Kidney capillary endothelial cell (primary cell): ENCODE results near the gene SGMS1.
"Not testable (repeated sequence)": the region's sequence is repeated elsewhere in the genome, so short reads cannot be mapped to it uniquely, and the experiment has no call there.

ENCODE experiments used
- DNase-seq: peaks from one replicate; pipeline ENCODE4 v3.0.0-alpha.2; 2018; ENCODE audit warnings: low spot score

The SGMS1 gene

DNA sequence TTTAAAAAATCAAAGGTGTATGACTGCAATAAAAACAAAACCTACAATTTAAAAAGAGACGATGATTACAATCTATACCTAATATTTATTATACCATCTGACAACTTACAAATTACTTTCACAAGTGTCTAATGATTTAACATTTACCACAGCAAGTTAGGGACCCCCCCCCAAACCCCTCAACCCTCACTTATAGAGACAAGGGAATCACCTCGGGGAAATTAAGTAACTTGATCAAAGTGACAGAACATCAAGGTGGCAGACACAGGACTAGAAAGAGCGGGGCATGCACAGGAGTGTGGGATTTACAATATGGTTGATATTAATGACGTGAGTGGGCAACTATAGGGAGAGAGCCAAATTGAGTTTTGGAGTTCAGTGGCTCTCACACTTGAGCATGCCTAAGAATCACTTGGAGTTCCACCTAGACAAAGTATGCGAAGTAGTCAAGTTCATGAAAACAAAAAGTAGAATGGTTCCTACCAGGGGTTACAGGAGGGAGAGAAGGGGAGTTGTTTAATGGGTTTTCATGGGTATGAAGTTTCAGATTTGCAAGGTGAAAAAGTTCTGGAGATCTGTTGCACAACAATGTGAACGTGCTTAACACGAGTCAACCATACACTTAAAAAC lies 43.4 kb downstream of the SGMS1 start:
- no peak for DNase-seq

DNA sequence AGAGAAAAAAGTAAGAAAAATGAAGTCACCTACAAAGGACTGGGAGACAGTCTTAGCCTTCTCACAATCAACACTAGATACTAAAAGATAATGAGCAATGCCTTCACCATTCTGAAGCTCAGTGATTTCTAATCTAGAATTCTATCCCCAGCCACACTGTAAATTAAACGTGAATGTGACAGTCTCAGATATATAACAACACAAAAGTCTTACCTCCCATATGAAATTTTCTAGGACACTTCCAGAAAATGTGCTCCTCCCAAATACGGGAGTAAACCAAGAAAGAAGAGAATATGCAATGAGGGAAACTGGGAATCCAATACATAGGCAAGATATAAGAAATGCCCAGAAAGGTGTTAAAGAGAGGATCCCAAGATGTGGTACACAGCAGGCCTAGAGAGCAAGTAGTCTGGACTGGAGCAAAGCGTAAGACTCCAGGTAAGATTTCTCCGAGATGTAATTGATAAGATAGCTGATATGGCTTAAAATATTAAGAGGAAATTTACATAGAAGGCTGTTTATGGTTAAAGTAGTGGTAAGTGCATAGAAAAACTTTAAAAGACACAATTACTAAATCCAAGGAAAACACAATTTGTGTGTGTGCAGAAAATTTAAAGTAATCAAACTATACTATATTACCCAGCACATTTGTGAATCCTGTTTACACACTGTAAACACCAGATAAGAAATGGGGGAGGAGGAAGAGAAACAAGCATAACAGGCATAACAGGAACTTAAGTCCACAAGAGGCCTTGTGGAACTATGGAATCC lies 44.1 kb downstream of the SGMS1 start:
- no peak for DNase-seq

DNA sequence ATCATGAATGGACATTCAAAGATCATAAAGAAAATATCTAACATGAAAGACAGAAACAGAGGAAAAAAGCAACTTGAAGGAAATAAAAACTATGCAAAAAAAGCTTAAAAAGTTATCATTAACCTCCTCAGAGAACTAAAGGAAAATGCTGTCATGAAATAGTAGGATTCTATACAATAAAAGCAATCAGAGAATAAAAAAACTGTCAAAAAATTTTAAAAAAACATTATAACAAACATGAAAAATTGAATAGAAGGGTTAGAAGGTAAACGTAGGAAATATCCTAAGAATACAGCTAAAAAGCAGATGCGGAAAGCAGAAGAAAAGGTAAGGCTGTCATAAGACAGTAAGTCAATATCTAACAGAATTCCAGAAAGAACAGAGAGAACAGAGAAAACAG lies 44.8 kb downstream of the SGMS1 start:
- no peak for DNase-seq

- no peak for DNase-seq
Observed at GRCh38 chr10:50577681-50578350, 45.9 kb downstream of the SGMS1 start.

GRCh38 chr10:50577010-50577409 lies 46.7 kb downstream of the SGMS1 start:
- no peak for DNase-seq

- DNase-seq: no peak
Observed at GRCh38 chr10:50576245-50576815, 47.4 kb downstream of the SGMS1 start.

DNA sequence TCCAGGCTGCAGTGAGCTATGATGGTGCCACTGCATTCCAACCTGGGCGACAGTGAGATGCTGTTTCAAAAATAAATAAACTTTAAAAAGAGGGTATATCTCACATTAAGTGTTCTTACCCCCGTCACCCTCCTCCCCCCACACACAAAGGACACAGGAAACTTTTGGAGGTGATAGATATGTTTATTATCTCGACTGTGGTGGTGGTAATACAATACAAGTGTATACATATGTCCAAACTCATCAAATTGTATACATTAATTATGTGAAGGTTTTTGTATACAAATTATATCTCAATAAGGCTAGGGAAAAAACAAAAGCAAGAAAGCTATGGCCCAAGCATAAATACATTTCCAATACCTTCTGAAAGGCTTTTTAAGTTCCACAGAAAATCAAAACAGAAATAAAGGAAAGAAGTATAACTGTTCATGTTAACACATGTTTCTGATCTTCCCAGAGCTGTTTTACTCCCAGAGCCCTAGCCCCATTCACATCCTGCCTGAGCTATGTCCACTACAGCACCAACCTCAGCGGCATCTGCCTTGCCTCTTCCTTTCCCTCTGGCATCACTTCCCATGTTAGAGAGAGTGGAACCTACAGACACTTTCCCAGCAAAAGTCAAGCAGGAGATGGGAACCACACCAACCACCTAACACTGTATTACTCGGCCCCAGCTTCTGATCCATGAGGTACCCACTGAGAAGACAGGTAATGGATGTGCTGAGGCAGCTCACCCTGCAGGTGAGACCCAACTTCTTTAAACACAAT lies 48.1 kb downstream of the SGMS1 start:
- no peak for DNase-seq

GRCh38 chr10:50574931-50575330 lies 48.8 kb downstream of the SGMS1 start:
- DNase-seq: no peak

GRCh38 chr10:50574305-50574704 lies 49.5 kb downstream of the SGMS1 start:
- no peak for DNase-seq

- no peak for DNase-seq
Observed at GRCh38 chr10:50572017-50572491, 51.7 kb downstream of the SGMS1 start.

GRCh38 chr10:50568750-50569149 lies 55.0 kb downstream of the SGMS1 start:
- DNase-seq: not testable (repeated sequence)

DNA sequence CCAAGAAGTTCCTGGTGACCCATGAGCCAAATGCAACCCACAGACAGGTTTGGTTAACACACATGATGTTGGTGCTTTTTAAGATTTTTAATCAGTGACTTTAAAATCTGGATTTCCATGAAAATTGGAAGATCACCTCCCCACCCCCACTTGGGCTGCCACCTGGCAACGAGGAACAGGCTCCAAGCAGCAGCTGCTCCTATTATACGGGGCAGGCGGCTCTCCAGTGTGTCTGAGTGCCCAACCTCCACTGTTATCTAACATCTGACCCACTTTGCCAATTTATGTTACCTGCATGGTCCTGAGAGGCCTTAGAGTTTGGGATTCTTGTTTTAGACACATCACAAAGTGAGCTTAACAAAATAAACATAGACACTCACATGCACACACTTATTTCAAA lies 56.4 kb downstream of the SGMS1 start:
- DNase-seq: no peak

DNA sequence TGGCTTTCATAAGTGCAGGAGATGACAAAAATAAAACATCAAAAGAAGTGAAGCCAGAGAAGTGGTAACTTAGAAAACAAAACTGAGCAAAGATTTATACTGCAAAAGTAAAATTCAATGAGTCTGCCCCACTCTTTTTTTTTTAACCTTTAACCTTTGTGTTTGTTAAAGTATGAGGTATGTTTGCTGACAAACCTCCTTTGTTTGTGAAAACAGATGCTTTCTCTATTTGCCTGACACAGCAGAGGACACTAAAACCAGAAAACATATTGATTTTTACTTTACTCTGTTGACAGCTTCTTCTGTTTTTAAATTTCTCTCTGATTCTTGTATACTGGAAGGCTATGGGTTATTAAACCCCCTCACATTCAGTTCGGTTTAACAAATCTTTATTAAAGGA lies 57.6 kb downstream of the SGMS1 start:
- DNase-seq: no peak

DNA sequence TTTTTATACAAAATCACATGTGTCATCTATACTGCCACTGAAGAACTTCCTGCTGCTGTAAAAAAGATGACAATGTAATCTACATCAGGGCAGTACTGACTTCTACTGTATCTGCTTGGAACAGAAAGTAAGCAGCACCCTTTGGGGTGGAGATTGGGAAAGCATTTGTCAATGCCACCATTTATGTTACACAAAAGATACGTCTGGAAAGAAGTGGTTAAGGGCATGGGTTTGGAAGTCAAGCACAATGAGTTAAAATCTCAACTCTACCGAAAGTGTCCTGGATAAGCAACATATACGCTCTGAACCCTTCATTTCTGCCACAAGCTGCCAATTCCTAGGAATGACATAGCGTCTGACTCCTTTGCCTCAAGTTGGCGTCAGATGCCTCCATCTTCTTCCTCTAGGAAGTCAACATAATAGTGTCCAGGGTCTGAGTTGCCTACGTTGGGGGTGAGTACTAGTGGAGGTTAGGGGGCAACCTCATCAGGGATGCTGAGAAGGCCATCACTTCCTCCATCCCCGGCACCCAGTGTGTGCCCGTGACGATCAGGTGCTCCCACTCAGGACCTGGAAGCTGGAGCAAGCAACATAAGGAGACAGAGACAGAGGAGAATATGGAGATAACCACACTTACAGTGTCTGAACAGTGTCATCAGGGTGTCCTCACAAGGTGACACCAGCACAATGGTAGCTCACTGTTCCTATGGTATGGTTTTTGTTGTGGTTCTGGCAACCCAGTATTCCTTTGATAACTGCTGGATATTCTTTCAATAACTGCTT lies 58.3 kb downstream of the SGMS1 start:
- DNase-seq: no peak

DNA sequence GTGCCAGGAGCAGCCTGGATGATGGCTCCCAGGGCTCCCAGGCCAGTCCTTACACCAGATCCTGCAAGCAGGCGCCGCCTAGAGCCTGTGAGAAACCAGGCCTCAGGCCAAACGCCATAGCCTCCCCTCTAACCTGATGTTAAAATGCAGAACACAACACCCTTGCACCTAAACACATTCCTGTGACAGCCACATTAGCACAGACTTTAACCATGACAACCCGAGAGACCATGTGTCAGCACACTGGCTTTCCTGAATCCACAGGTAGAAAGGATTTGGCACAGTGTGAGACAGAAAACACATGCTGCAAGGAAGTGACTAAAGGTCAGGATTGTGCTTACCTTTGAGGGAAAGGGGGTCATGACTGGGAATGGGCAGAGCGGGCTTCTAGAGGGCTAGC lies 59.9 kb downstream of the SGMS1 start:
- no peak for DNase-seq

DNA sequence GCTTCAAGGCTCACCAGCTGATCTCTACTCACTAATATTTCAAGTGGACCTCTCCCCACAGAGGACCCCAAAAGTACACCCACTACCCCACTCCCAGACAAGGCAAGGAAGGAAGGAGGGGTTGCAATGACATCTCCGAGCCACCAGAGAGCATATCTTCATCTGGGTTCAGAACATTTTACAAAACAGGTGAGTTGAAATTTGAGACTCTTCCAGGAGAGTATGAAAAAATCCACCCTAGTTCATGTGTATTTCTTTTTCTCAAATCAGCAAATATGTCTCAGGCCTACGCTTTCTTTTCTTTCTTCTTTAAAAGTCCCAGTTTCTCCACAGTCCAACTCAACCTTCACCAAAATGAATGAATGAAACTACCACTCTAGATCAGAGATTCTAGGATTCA lies 61.9 kb downstream of the SGMS1 start:
- no peak for DNase-seq

DNA sequence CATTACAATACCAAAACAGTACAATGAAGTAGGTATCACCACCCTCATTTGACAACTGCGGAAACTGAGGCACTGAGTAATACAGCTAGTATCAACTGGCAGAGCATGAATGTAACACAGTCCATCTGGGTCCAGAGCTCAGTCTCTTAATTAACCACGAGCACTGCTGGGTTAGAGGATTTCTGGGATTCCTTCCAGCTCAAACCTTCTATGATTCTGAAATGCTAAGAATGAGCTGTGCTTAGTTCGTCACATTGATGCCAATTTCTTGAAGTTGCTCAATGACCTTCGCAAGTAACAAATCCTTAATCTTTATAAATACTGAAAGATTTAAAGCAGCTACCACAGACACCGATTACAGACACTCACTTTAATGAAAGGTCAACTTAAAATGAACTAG lies 62.5 kb downstream of the SGMS1 start:
- no peak for DNase-seq

DNA sequence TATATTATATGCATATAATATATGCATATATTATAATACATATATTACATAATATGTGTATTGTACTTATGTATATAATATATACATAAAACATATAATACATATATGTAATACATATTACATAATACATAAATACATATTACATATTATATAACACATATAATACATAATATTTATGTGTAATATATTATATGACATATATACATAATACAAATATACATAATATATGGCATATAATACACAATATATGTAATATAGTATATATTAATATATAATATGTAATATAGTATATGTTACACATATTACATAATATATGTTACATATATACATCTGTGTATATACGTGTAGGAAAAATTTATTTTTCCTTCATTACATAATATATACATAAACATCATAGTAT lies 63.4 kb downstream of the SGMS1 start:
- DNase-seq: no peak

GRCh38 chr10:50558371-50558770 lies 65.4 kb downstream of the SGMS1 start:
- DNase-seq: no peak

GRCh38 chr10:50557130-50557682 lies 66.5 kb downstream of the SGMS1 start:
- DNase-seq: no peak
